IMR-90 (cell line): Measurements from ENCODE around the gene SERPINA7.

Source experiments
- BHLHE40 ChIP-seq: fragments of 150-350 bp; IDR thresholded peaks from 2 replicates; pipeline ENCODE4 v1.6.1; 2016; ENCODE audit warnings: mild to moderate bottlenecking, low read depth, low read length
- CEBPB ChIP-seq: IDR thresholded peaks from 2 replicates; pipeline ENCODE4 v1.6.1; 2012; ENCODE audit warnings: low read depth, low read length, improper control_type of control experiment
- CHD1 ChIP-seq: IDR thresholded peaks from 2 replicates; pipeline ENCODE4 v1.6.1; 2012; ENCODE audit warnings: low read depth, low read length, improper control_type of control experiment
- FOS ChIP-seq: fragments of 150-350 bp; IDR thresholded peaks from 2 replicates; pipeline ENCODE4 v1.6.1; 2016; ENCODE audit warnings: low read depth, low read length
- MAZ ChIP-seq: IDR thresholded peaks from 2 replicates; pipeline ENCODE4 v1.6.1; 2012; ENCODE audit warnings: low read depth, mild to moderate bottlenecking, low read length, improper control_type of control experiment, moderate library complexity, borderline replicate concordance
- MXI1 ChIP-seq: IDR thresholded peaks from 2 replicates; pipeline ENCODE4 v1.6.1; 2012; ENCODE audit warnings: low read depth, mild to moderate bottlenecking, low read length, moderate library complexity, borderline replicate concordance
- POLR2A ChIP-seq: IDR thresholded peaks from 2 replicates; pipeline ENCODE4 v1.6.1; 2012; ENCODE audit warnings: mild to moderate bottlenecking, low read depth, low read length
- RAD21 ChIP-seq: IDR thresholded peaks from 2 replicates; pipeline ENCODE4 v1.6.1; 2012; ENCODE audit warnings: low read length, improper control_type of control experiment
- RCOR1 ChIP-seq: IDR thresholded peaks from 2 replicates; pipeline ENCODE4 v1.6.1; 2012; ENCODE audit warnings: mild to moderate bottlenecking, low read length, improper control_type of control experiment; ENCODE audit not compliant: insufficient replicate concordance
- RFX5 ChIP-seq: IDR thresholded peaks from 2 replicates; pipeline ENCODE4 v1.8.0; 2012; ENCODE audit warnings: low read depth, mild to moderate bottlenecking, low read length, moderate library complexity
- SMC3 ChIP-seq: fragments of 150-350 bp; IDR thresholded peaks from 2 replicates; pipeline ENCODE4 v1.6.1; 2016; ENCODE audit warnings: low read depth, mild to moderate bottlenecking, antibody characterized with exemption, low read length, moderate library complexity
- TF ChIP-seq, protein P1 (sequence below): conservative IDR thresholded peaks from 2 replicates; pipeline ENCODE4 v1.5.1; 2012; ENCODE audit warnings: mild to moderate bottlenecking, low read depth, low read length, improper control_type of control experiment
- TF ChIP-seq, protein P2 (sequence below): fragments of 150-350 bp; IDR thresholded peaks from 2 replicates; pipeline ENCODE4 v1.6.1; 2017; ENCODE audit warnings: mild to moderate bottlenecking, antibody characterized with exemption, low read length, low read depth

DNA sequence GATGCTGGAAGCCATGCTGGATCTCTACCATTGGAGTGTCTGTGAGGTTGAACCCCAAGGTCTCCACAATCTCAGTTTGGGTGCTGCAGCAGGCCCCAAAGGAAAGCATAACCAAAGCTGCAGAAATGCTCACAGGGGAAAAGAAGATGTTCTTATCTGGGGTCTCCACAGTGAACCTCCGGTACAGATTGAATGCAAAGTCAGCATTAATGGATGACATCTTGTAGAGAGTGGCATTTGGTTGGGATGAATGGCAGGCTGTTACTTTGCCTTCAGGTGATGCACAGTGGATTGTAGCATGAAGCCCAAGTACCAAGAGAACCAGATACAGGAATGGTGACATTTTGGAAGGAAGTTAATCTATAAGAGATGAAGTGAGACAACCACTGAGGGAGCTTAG, 1.8 kb downstream of the SERPINA7 start:
- TF ChIP-seq POLR2A = no peak
- TF ChIP-seq, protein P1, sequence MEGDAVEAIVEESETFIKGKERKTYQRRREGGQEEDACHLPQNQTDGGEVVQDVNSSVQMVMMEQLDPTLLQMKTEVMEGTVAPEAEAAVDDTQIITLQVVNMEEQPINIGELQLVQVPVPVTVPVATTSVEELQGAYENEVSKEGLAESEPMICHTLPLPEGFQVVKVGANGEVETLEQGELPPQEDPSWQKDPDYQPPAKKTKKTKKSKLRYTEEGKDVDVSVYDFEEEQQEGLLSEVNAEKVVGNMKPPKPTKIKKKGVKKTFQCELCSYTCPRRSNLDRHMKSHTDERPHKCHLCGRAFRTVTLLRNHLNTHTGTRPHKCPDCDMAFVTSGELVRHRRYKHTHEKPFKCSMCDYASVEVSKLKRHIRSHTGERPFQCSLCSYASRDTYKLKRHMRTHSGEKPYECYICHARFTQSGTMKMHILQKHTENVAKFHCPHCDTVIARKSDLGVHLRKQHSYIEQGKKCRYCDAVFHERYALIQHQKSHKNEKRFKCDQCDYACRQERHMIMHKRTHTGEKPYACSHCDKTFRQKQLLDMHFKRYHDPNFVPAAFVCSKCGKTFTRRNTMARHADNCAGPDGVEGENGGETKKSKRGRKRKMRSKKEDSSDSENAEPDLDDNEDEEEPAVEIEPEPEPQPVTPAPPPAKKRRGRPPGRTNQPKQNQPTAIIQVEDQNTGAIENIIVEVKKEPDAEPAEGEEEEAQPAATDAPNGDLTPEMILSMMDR = no peak
- TF ChIP-seq BHLHE40 = no peak
- TF ChIP-seq MAZ = no peak
- TF ChIP-seq, protein P2, sequence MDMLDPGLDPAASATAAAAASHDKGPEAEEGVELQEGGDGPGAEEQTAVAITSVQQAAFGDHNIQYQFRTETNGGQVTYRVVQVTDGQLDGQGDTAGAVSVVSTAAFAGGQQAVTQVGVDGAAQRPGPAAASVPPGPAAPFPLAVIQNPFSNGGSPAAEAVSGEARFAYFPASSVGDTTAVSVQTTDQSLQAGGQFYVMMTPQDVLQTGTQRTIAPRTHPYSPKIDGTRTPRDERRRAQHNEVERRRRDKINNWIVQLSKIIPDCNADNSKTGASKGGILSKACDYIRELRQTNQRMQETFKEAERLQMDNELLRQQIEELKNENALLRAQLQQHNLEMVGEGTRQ = no peak
- no peak for TF ChIP-seq RCOR1
- TF ChIP-seq MXI1 = no peak
- TF ChIP-seq RFX5 = no peak
- TF ChIP-seq FOS = no peak
- no peak for TF ChIP-seq SMC3
- TF ChIP-seq CHD1 = no peak
- no peak for TF ChIP-seq RAD21
- no peak for TF ChIP-seq CEBPB
